Activated CD4-positive, CD25-positive, alpha-beta regulatory T cell treated with anti-CD3 and anti-CD28 coated beads, Interleukin-2, amount 50 U/mL, for 24 hours (primary cell): ENCODE results near the gene TOP2B.

Experiments used
- ATAC-seq, 2 donors: fragments of 150-1000 bp; cut with Tn5 transposase; one replicate each; pipeline ENCODE4 v1.10.0; 2021; ENCODE audit warnings: mild to moderate bottlenecking in 1 of 2, moderate library complexity in 1 of 2

Gene TOP2B

GRCh38 chr3:25580534-25580933 lies 84.2 kb downstream of the TOP2B start:
- no peak for ATAC-seq

GRCh38 chr3:25578059-25578458 lies 86.6 kb downstream of the TOP2B start:
- no peak for ATAC-seq

- ATAC-seq, result no peak
These were observed 87.8 kb downstream of the TOP2B start for GRCh38 chr3:25576831-25577454.

GRCh38 chr3:25576146-25576545 lies 88.6 kb downstream of the TOP2B start:
- ATAC-seq, result no peak

- ATAC-seq, result no peak
These were observed 89.7 kb downstream of the TOP2B start for GRCh38 chr3:25575001-25575400.

- no peak for ATAC-seq
These were observed 90.4 kb downstream of the TOP2B start for GRCh38 chr3:25574172-25574765.

GRCh38 chr3:25573386-25574171 lies 91.1 kb downstream of the TOP2B start:
- no peak for ATAC-seq

- ATAC-seq, result no peak
These were observed 91.8 kb downstream of the TOP2B start for GRCh38 chr3:25572919-25573385.

GRCh38 chr3:25572336-25572735 lies 92.4 kb downstream of the TOP2B start:
- no peak for ATAC-seq

GRCh38 chr3:25571285-25571684 lies 93.4 kb downstream of the TOP2B start:
- no peak for ATAC-seq

GRCh38 chr3:25568525-25569078 lies 96.1 kb downstream of the TOP2B start:
- ATAC-seq, result no peak

GRCh38 chr3:25567806-25568524 lies 96.7 kb downstream of the TOP2B start:
- ATAC-seq, result no peak

GRCh38 chr3:25567388-25567787 lies 97.3 kb downstream of the TOP2B start:
- no peak for ATAC-seq

GRCh38 chr3:25566358-25566920 lies 98.3 kb downstream of the TOP2B start:
- no peak for ATAC-seq

GRCh38 chr3:25565807-25566206 lies 98.9 kb downstream of the TOP2B start:
- ATAC-seq, result no peak

- ATAC-seq, result no peak
These were observed 100.6 kb downstream of the TOP2B start for GRCh38 chr3:25564075-25564474.

- ATAC-seq, result no peak
These were observed 101.1 kb downstream of the TOP2B start for GRCh38 chr3:25563601-25564000.

- no peak for ATAC-seq
These were observed 105.9 kb downstream of the TOP2B start for GRCh38 chr3:25558796-25559195.

- ATAC-seq, result no peak
These were observed 106.6 kb downstream of the TOP2B start for GRCh38 chr3:25558121-25558520.

- ATAC-seq, result no peak
These were observed 107.0 kb downstream of the TOP2B start for GRCh38 chr3:25557694-25558093.

GRCh38 chr3:25556447-25556846 lies 108.3 kb downstream of the TOP2B start:
- ATAC-seq, result no peak

- no peak for ATAC-seq
These were observed 108.8 kb downstream of the TOP2B start for GRCh38 chr3:25555695-25556437.
